Measurements from ENCODE around the gene NTRK1. TPM values are rescaled to one million over a fixed set of nuclear protein-coding genes. Genes with fewer than 3 reads are reported as not detected.

NTRK1 gene
- total and polyA plus RNA-seq, 4 donors: 0.13 to 0.17 (median 0.14) TPM

DNA sequence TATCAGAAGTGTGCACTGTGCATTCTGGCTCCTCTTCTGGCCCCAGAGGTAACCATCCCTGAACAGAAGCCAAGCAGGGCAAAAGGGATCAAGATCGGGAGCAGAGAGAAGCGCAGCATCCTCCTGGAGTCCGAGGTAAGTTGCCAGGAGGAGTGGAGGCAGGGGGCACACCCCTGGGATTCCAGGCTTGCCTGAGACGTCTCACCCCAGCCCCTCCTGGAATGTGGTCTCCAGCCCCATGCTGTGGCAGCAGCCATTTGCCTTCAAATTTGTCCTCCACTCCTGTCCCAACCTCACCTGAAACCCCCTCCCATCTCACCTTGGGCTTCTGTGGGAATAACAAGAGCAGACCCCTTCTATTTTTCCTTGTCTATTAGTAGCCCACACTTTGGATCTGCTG, 69.8 kb downstream of the NTRK1 start:
- Histone ChIP-seq H3K4me3 (ENCODE audit: low read depth in 1 of 3, low read length in 3 of 3) (no peak overlapping the region), H3K27ac (ENCODE audit: low read depth in 1 of 2, low read length in 2 of 2) (no peak overlapping the region), H3K9me3 (ENCODE audit: control insufficient read depth in 4 of 4, low read length in 3 of 4) (no peaks in the 10 kb centered on the region), H3K9ac (ENCODE audit: low read depth in 1 of 2, low read length in 2 of 2) (no peak overlapping the region), H3K27me3 (ENCODE audit: control insufficient read depth in 4 of 4, insufficient read depth in 4 of 4, low read length in 3 of 4) (peaks cover 0 to 9% (median 4%) of the 10 kb centered on the region in 4 donors), H3K36me3 (ENCODE audit: control insufficient read depth in 4 of 4, insufficient read depth in 3 of 4, low read depth in 1 of 4, low read length in 3 of 4) (peaks cover 0 to 5% (median 2%) of the 10 kb centered on the region in 4 donors), H3K4me1 (ENCODE audit: control insufficient read depth in 4 of 4, insufficient read depth in 4 of 4, low read length in 3 of 4) (peaks cover 5 to 11% (median 5%) of the 10 kb centered on the region in 4 donors)
- TF ChIP-seq SP1 (IDR thresholded peaks at IDR 0.05) (no peak), HNF4A (conservative IDR thresholded peaks at IDR 0.05) (no peak), FOXA2 (IDR thresholded peaks at IDR 0.05) (no peak)
- TF ChIP-seq, protein P1, sequence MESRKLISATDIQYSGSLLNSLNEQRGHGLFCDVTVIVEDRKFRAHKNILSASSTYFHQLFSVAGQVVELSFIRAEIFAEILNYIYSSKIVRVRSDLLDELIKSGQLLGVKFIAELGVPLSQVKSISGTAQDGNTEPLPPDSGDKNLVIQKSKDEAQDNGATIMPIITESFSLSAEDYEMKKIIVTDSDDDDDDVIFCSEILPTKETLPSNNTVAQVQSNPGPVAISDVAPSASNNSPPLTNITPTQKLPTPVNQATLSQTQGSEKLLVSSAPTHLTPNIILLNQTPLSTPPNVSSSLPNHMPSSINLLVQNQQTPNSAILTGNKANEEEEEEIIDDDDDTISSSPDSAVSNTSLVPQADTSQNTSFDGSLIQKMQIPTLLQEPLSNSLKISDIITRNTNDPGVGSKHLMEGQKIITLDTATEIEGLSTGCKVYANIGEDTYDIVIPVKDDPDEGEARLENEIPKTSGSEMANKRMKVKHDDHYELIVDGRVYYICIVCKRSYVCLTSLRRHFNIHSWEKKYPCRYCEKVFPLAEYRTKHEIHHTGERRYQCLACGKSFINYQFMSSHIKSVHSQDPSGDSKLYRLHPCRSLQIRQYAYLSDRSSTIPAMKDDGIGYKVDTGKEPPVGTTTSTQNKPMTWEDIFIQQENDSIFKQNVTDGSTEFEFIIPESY (IDR thresholded peaks at IDR 0.05): no peak
- DNase-seq (ENCODE audit: low spot score): no peak
- whole genome bisulfite sequencing: 55% methylated on average over 4 of the region's 4 CpGs

Other genes with a start within 250 kb of the NTRK1 start
- gene HAPLN2, start 241.4 kb upstream of the NTRK1 start, total RNA-seq: under 1 TPM in 1 of 2 donors, not detected in 1; 0.08 TPM
- gene HAPLN2, start 241.4 kb upstream of the NTRK1 start, polyA plus RNA-seq: under 1 TPM in 1 of 2 donors, not detected in 1; 0.03 TPM
- gene BCAN, start 218.7 kb upstream of the NTRK1 start, total RNA-seq: not detected
- gene BCAN, start 218.7 kb upstream of the NTRK1 start, polyA plus RNA-seq: under 1 TPM in 1 of 2 donors, not detected in 1; 0.02 TPM
- 1 to 10 TPM; 1.4 to 2.5 TPM for gene NES, start 183.5 kb upstream of the NTRK1 start, total RNA-seq
- gene NES, start 183.5 kb upstream of the NTRK1 start, polyA plus RNA-seq: 1 to 10 TPM in 1 of 2 donors, under 1 TPM in 1; 0.15 to 3.1 TPM
- gene CRABP2, start 155.3 kb upstream of the NTRK1 start, total RNA-seq: under 1 TPM in 1 of 2 donors, not detected in 1; 0.14 TPM
- gene CRABP2, start 155.3 kb upstream of the NTRK1 start, polyA plus RNA-seq: under 1 TPM in 1 of 2 donors, not detected in 1; 0.22 TPM
- gene METTL25B, start 132.4 kb upstream of the NTRK1 start, total RNA-seq: 10 to 100 TPM in 1 of 2 donors, 1 to 10 TPM in 1; 6.9 to 13.5 TPM
- gene METTL25B, start 132.4 kb upstream of the NTRK1 start, polyA plus RNA-seq: 10 to 100 TPM; 10.2 to 12.7 TPM
- gene ISG20L2, start 132.1 kb upstream of the NTRK1 start, total RNA-seq: 1 to 10 TPM; 5.6 to 7.5 TPM
- 1 to 10 TPM; 6.0 to 9.9 TPM for gene ISG20L2, start 132.1 kb upstream of the NTRK1 start, polyA plus RNA-seq
- 10 to 100 TPM; 26.2 to 47.4 TPM for gene MRPL24, start 119.8 kb upstream of the NTRK1 start, total RNA-seq
- 100 to 1,000 TPM in 1 of 2 donors, 10 to 100 TPM in 1; 74.8 to 123 TPM for gene MRPL24, start 119.8 kb upstream of the NTRK1 start, polyA plus RNA-seq
- gene HDGF, start 109.2 kb upstream of the NTRK1 start, total RNA-seq: 100 to 1,000 TPM; 120 to 148 TPM
- 100 to 1,000 TPM in 1 of 2 donors, 10 to 100 TPM in 1; 41.7 to 119 TPM for gene HDGF, start 109.2 kb upstream of the NTRK1 start, polyA plus RNA-seq
- 10 to 100 TPM in 1 of 2 donors, 1 to 10 TPM in 1; 8.8 to 10.7 TPM for gene PRCC, start 93.3 kb upstream of the NTRK1 start, total RNA-seq
- 10 to 100 TPM; 17.9 to 19.3 TPM for gene PRCC, start 93.3 kb upstream of the NTRK1 start, polyA plus RNA-seq
- gene SH2D2A, start 44.0 kb upstream of the NTRK1 start, total RNA-seq: under 1 TPM; 0.14 to 0.17 TPM
- gene SH2D2A, start 44.0 kb upstream of the NTRK1 start, polyA plus RNA-seq: under 1 TPM; 0.32 to 0.38 TPM
- gene INSRR, start 1.7 kb upstream of the NTRK1 start, total RNA-seq: not detected
- gene INSRR, start 1.7 kb upstream of the NTRK1 start, polyA plus RNA-seq: under 1 TPM in 1 of 2 donors, not detected in 1; 0.01 TPM
- gene PEAR1, start 32.9 kb downstream of the NTRK1 start, total RNA-seq: 1 to 10 TPM; 2.1 to 4.4 TPM
- 1 to 10 TPM; 3.0 to 3.2 TPM for gene PEAR1, start 32.9 kb downstream of the NTRK1 start, polyA plus RNA-seq
- not detected for gene LRRC71, start 59.8 kb downstream of the NTRK1 start, total RNA-seq
- gene LRRC71, start 59.8 kb downstream of the NTRK1 start, polyA plus RNA-seq: under 1 TPM in 1 of 2 donors, not detected in 1; 0.10 TPM
- gene ARHGEF11, start 184.9 kb downstream of the NTRK1 start, total RNA-seq: 10 to 100 TPM; 10.6 to 23.7 TPM
- 1 to 10 TPM; 5.8 to 8.9 TPM for gene ARHGEF11, start 184.9 kb downstream of the NTRK1 start, polyA plus RNA-seq
- not detected for gene ETV3L, start 238.9 kb downstream of the NTRK1 start, total RNA-seq
- not detected for gene ETV3L, start 238.9 kb downstream of the NTRK1 start, polyA plus RNA-seq

Data from liver (tissue), 9 donors.